ENCODE data around the gene MCRIP2. TPM values are rescaled to one million over a fixed set of nuclear protein-coding genes. Genes with fewer than 3 reads are reported as not detected.

Gene MCRIP2
- total and polyA plus RNA-seq, 9 of the 15 experiments (the other 6 are each of a cell fraction or from before 2014, with no cell fraction given), result 0.80 to 120 (median 35.2) TPM

- TF ChIP-seq DIDO1 (tag; IDR thresholded peaks at IDR 0.05; ENCODE audit: low read depth) (no peak), POLR2AphosphoS2 (IDR thresholded peaks at IDR 0.05; ENCODE audit: low read length) (peak; percentile 96), NRF1 (conservative IDR thresholded peaks at IDR 0.05 in 1 of 2, IDR thresholded peaks at IDR 0.05 in 1 of 2) (peak in 1 of 2 experiments; percentile 39; a peak in 2 of 4 replicates), ZNF436 (CRISPR knock-in tag; IDR thresholded peaks at IDR 0.05) (no peak), ZNF395 (CRISPR knock-in tag; IDR thresholded peaks at IDR 0.05) (peak; percentile 68; the same call in 1 of the 2 replicates), E2F5 (CRISPR knock-in tag; IDR thresholded peaks at IDR 0.05) (no peak), GABPA (tag; conservative IDR thresholded peaks at IDR 0.05; ENCODE audit: low read depth) (peak; percentile 98), KDM4B (IDR thresholded peaks at IDR 0.05; ENCODE audit: borderline replicate concordance in 2 of 2, low read depth in 1 of 2) (peak in 1 of 2 experiments; percentile 43; a peak in 1 of 4 replicates), RB1 (IDR thresholded peaks at IDR 0.05; ENCODE audit: low read depth) (peak; percentile 79), BHLHE40 (IDR thresholded peaks at IDR 0.05; ENCODE audit: low read length) (peak; percentile 57; the same call in 1 of the 2 replicates), HCFC1 (IDR thresholded peaks at IDR 0.05; ENCODE audit: low read depth, low read length) (peak; percentile 71), FIP1L1 (IDR thresholded peaks at IDR 0.05; ENCODE audit: low read depth, low read length, poor library complexity, severe bottlenecking) (peak; percentile 54), ZNF253 (CRISPR knock-in tag; conservative IDR thresholded peaks at IDR 0.05) (no peak), TOE1 (IDR thresholded peaks at IDR 0.05; ENCODE audit: borderline replicate concordance) (no peak), TOE1 (CRISPR knock-in tag; IDR thresholded peaks at IDR 0.05; ENCODE audit: borderline replicate concordance, low read depth) (no peak), TFAP4 (CRISPR knock-in tag; IDR thresholded peaks at IDR 0.05; ENCODE audit: borderline replicate concordance) (peak; percentile 86; the same call in 1 of the 2 replicates), ZNF511 (CRISPR knock-in tag; IDR thresholded peaks at IDR 0.05) (no peak; the same call in 1 of the 2 replicates), CBFA2T3 (IDR thresholded peaks at IDR 0.05) (no peak), RBM34 (IDR thresholded peaks at IDR 0.05; ENCODE audit: borderline replicate concordance, insufficient read depth, low read length) (no peak), NCOR1 (IDR thresholded peaks at IDR 0.05) (no peak), KLF1 (tag; IDR thresholded peaks at IDR 0.05) (peak; percentile 37; the same call in 1 of the 2 replicates), ZNF586 (CRISPR knock-in tag; conservative IDR thresholded peaks at IDR 0.05) (no peak), NR4A1 (CRISPR knock-in tag; IDR thresholded peaks at IDR 0.05) (no peak), NR4A1 (tag; IDR thresholded peaks at IDR 0.05) (no peak), EP400 (IDR thresholded peaks at IDR 0.05) (no peak)
Measured at GRCh38 chr16:684071-684794, 42.6 kb downstream of the MCRIP2 start, which contains the start of gene JMJD8 (continued).
